HEK293T (cell line): ENCODE data around the gene MYOM3.

Experiments
- ARNT ChIP-seq: fragments of 450-650 bp; IDR thresholded peaks from 2 replicates; pipeline ENCODE4 v1.6.1; 2017; ENCODE audit warnings: mild to moderate bottlenecking
- BHLHE40 ChIP-seq: fragments of 450-650 bp; IDR thresholded peaks from 2 replicates; pipeline ENCODE4 v1.6.1; 2016; ENCODE audit warnings: mild to moderate bottlenecking, moderate library complexity, borderline replicate concordance
- FOXA1 ChIP-seq: fragments of 450-650 bp; IDR thresholded peaks from 2 replicates; pipeline ENCODE4 v1.6.1; 2016; ENCODE audit warnings: mild to moderate bottlenecking
- FOXM1 ChIP-seq: fragments of 450-650 bp; IDR thresholded peaks from 2 replicates; pipeline ENCODE4 v1.6.1; 2017; ENCODE audit warnings: mild to moderate bottlenecking, borderline replicate concordance
- HDGF ChIP-seq: fragments of 450-650 bp; IDR thresholded peaks from 2 replicates; pipeline ENCODE4 v1.6.1; 2017; ENCODE audit warnings: antibody characterized with exemption, borderline replicate concordance

GRCh38 chr1:24138476-24139221 lies 26.7 kb upstream of the MYOM3 start:
- TF ChIP-seq ARNT: no peak
- no peak for TF ChIP-seq BHLHE40
- no peak for TF ChIP-seq FOXA1
- no peak for TF ChIP-seq FOXM1
- TF ChIP-seq HDGF: no peak
